ENCODE results near the gene STRIP2. TPM values are rescaled to one million over a fixed set of nuclear protein-coding genes. Genes with fewer than 3 reads are reported as not detected.

Gene STRIP2
- total and polyA plus RNA-seq, 2 of the 13 experiments (the other 11 are each of a cell fraction or from before 2014, with no cell fraction given) = 3.9 to 8.2 TPM

DNA sequence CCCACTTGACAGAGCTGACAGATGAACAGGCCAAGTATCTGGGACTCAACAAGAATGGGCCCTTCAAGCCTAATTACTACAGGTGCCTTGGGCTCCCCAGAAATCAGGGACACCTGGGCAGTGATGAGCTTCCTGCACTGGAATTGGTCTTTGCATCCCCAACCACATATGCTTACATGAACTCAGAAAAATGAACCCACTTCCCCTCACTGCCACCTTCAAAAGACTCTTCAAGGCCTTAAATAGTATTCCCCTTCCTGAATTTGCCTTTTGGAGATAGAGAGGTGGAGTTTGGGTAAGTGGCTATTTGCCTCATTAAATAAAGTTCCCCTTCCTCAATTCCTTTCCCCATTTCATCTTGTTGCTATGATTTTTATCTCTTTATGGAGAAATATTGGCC lies 7.8 kb upstream of the STRIP2 start:
- Histone ChIP-seq H3K36me3 (replicated peaks in 1 of 2; ENCODE audit: control insufficient read depth in 1 of 2, insufficient read depth in 2 of 2, low read length in 2 of 2) (0 out of 5 replicates have a peak, but pooled peaks cover 3 to 4% of the 10 kb centered on the region in 2 experiments), H3K4me1 (ENCODE audit: insufficient read depth, low read length) (peaks cover 7% of the 10 kb centered on the region; the same call in 1 of the 2 replicates), H3K79me2 (ENCODE audit: insufficient read depth, low read length) (no peaks in the 10 kb centered on the region), H4K20me1 (ENCODE audit: insufficient read depth, low read length) (no peaks in the 10 kb centered on the region), H3K9ac (ENCODE audit: insufficient read depth, low read depth, low read length) (no peak overlapping the region), H3K4me3 (replicated peaks in 1 of 3; ENCODE audit: insufficient read depth in 1 of 3, low read depth in 2 of 3, low read length in 3 of 3) (no peak overlapping the region), H3K27me3 (ENCODE audit: control insufficient read depth in 1 of 2, insufficient read depth in 2 of 2, low read length in 2 of 2) (no peaks in the 10 kb centered on the region), H3K9me3 (ENCODE audit: low read length) (no peaks in the 10 kb centered on the region), H3K27ac (ENCODE audit: extremely low read length, insufficient read depth, low read length) (no peak overlapping the region), H3K4me2 (ENCODE audit: low read depth, low read length) (no peak overlapping the region), H2AFZ (ENCODE audit: low read length) (no peak overlapping the region)
- no peak for DNase-seq (ENCODE audit: low spot score)
- POLR2A ChIA-PET = interaction anchor here (1.0 kb wide), 1 partner anchor 7 kb away, joined by 3 read pairs; the partner anchor contains the start of gene STRIP2
- CTCF ChIA-PET (ENCODE audit: low intra/inter-chr PET ratio, low total read pairs) = no interaction called here
- intact Hi-C loops (cut with micrococcal nuclease; ENCODE audit: unreplicated experiment) (no loop called here), in situ Hi-C loops (cut with HindIII; ENCODE audit: extremely low pct_ligation_motif_present, low pct_unique_long_range_greater_than_20kb) (no loop called here)
- FAIRE-seq = no peak
- BruUV-seq (replicated peaks) = no TSS peak
- ATAC-seq = no peak
- TF ChIP-seq GTF3A (CRISPR knock-in tag; conservative IDR thresholded peaks at IDR 0.05) = no peak
- TF ChIP-seq, protein P1, sequence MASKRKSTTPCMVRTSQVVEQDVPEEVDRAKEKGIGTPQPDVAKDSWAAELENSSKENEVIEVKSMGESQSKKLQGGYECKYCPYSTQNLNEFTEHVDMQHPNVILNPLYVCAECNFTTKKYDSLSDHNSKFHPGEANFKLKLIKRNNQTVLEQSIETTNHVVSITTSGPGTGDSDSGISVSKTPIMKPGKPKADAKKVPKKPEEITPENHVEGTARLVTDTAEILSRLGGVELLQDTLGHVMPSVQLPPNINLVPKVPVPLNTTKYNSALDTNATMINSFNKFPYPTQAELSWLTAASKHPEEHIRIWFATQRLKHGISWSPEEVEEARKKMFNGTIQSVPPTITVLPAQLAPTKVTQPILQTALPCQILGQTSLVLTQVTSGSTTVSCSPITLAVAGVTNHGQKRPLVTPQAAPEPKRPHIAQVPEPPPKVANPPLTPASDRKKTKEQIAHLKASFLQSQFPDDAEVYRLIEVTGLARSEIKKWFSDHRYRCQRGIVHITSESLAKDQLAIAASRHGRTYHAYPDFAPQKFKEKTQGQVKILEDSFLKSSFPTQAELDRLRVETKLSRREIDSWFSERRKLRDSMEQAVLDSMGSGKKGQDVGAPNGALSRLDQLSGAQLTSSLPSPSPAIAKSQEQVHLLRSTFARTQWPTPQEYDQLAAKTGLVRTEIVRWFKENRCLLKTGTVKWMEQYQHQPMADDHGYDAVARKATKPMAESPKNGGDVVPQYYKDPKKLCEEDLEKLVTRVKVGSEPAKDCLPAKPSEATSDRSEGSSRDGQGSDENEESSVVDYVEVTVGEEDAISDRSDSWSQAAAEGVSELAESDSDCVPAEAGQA (IDR thresholded peaks at IDR 0.05; ENCODE audit: low read depth) = no peak
- TF ChIP-seq, protein P1 (CRISPR knock-in tag; IDR thresholded peaks at IDR 0.05; ENCODE audit: borderline replicate concordance) = no peak
- TF ChIP-seq ZNF3 (CRISPR knock-in tag; IDR thresholded peaks at IDR 0.05) = no peak
- TF ChIP-seq, protein P2, sequence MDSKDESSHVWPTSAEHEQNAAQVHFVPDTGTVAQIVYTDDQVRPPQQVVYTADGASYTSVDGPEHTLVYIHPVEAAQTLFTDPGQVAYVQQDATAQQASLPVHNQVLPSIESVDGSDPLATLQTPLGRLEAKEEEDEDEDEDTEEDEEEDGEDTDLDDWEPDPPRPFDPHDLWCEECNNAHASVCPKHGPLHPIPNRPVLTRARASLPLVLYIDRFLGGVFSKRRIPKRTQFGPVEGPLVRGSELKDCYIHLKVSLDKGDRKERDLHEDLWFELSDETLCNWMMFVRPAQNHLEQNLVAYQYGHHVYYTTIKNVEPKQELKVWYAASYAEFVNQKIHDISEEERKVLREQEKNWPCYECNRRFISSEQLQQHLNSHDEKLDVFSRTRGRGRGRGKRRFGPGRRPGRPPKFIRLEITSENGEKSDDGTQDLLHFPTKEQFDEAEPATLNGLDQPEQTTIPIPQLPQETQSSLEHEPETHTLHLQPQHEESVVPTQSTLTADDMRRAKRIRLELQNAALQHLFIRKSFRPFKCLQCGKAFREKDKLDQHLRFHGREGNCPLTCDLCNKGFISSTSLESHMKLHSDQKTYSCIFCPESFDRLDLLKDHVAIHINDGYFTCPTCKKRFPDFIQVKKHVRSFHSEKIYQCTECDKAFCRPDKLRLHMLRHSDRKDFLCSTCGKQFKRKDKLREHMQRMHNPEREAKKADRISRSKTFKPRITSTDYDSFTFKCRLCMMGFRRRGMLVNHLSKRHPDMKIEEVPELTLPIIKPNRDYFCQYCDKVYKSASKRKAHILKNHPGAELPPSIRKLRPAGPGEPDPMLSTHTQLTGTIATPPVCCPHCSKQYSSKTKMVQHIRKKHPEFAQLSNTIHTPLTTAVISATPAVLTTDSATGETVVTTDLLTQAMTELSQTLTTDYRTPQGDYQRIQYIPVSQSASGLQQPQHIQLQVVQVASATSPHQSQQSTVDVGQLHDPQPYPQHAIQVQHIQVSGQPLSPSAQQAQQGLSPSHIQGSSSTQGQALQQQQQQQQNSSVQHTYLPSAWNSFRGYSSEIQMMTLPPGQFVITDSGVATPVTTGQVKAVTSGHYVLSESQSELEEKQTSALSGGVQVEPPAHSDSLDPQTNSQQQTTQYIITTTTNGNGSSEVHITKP (CRISPR knock-in tag; IDR thresholded peaks at IDR 0.05; ENCODE audit: low read depth) = no peak
- no peak for TF ChIP-seq NCOA5 (CRISPR knock-in tag; IDR thresholded peaks at IDR 0.05)
- TF ChIP-seq, protein P3, sequence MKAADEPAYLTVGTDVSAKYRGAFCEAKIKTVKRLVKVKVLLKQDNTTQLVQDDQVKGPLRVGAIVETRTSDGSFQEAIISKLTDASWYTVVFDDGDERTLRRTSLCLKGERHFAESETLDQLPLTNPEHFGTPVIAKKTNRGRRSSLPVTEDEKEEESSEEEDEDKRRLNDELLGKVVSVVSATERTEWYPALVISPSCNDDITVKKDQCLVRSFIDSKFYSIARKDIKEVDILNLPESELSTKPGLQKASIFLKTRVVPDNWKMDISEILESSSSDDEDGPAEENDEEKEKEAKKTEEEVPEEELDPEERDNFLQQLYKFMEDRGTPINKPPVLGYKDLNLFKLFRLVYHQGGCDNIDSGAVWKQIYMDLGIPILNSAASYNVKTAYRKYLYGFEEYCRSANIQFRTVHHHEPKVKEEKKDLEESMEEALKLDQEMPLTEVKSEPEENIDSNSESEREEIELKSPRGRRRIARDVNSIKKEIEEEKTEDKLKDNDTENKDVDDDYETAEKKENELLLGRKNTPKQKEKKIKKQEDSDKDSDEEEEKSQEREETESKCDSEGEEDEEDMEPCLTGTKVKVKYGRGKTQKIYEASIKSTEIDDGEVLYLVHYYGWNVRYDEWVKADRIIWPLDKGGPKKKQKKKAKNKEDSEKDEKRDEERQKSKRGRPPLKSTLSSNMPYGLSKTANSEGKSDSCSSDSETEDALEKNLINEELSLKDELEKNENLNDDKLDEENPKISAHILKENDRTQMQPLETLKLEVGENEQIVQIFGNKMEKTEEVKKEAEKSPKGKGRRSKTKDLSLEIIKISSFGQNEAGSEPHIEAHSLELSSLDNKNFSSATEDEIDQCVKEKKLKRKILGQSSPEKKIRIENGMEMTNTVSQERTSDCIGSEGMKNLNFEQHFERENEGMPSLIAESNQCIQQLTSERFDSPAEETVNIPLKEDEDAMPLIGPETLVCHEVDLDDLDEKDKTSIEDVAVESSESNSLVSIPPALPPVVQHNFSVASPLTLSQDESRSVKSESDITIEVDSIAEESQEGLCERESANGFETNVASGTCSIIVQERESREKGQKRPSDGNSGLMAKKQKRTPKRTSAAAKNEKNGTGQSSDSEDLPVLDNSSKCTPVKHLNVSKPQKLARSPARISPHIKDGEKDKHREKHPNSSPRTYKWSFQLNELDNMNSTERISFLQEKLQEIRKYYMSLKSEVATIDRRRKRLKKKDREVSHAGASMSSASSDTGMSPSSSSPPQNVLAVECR (CRISPR knock-in tag; IDR thresholded peaks at IDR 0.05; ENCODE audit: borderline replicate concordance) = no peak
- no peak for TF ChIP-seq ZFP37 (CRISPR knock-in tag; IDR thresholded peaks at IDR 0.05; ENCODE audit: borderline replicate concordance)
